ENCODE measurements around the gene SMOC2. TPM values are rescaled to one million over a fixed set of nuclear protein-coding genes. Genes with fewer than 3 reads are reported as not detected.

The SMOC2 gene
- total and polyA plus RNA-seq, 8 donors = 7.1 to 18.8 (median 9.5) TPM

DNA sequence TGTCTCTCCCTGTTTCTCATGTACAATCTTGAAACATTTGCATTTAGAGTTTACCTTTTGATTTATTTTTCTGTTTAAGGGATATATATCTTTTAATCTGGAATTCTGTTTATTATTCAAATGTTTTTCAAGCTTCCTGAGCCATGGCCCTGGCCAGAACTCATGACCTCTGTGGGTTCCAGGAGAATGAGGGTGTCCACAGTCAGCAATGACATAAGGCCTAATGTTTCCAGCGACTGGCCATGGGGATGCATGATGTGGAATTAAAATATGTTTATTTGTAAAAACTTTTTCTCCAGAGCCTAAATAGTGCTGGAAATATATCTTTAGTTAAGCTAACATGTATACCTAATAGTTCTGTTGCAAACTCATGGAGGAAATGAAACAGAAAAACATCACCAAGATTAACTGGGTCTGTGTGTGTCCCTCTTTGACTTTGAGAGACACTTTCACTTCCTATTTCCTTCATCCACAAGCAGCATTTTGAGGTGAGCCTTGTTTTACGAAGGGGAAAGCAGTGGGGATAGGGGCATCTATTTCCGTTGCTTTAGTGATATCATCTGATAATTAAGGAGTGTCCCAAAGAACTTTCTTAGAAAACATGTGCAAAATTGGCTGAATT, 87.6 kb downstream of the SMOC2 start:
- Histone ChIP-seq H3K4me3 (no peak overlapping the region), H3K36me3 (no peaks in the 10 kb centered on the region), H3K27me3 (no peaks in the 10 kb centered on the region), H3K9me3 (no peaks in the 10 kb centered on the region), H3K4me1 (peaks cover 0 to 10% of the 10 kb centered on the region in 2 donors), H3K27ac (no peak overlapping the region)
- no peak for ATAC-seq
- DNase-seq = no peak
- intact Hi-C loops (cut with DNase I) = no loop called here
- TF ChIP-seq, protein P1, sequence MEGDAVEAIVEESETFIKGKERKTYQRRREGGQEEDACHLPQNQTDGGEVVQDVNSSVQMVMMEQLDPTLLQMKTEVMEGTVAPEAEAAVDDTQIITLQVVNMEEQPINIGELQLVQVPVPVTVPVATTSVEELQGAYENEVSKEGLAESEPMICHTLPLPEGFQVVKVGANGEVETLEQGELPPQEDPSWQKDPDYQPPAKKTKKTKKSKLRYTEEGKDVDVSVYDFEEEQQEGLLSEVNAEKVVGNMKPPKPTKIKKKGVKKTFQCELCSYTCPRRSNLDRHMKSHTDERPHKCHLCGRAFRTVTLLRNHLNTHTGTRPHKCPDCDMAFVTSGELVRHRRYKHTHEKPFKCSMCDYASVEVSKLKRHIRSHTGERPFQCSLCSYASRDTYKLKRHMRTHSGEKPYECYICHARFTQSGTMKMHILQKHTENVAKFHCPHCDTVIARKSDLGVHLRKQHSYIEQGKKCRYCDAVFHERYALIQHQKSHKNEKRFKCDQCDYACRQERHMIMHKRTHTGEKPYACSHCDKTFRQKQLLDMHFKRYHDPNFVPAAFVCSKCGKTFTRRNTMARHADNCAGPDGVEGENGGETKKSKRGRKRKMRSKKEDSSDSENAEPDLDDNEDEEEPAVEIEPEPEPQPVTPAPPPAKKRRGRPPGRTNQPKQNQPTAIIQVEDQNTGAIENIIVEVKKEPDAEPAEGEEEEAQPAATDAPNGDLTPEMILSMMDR (IDR thresholded peaks at IDR 0.05) = no peak

DNA sequence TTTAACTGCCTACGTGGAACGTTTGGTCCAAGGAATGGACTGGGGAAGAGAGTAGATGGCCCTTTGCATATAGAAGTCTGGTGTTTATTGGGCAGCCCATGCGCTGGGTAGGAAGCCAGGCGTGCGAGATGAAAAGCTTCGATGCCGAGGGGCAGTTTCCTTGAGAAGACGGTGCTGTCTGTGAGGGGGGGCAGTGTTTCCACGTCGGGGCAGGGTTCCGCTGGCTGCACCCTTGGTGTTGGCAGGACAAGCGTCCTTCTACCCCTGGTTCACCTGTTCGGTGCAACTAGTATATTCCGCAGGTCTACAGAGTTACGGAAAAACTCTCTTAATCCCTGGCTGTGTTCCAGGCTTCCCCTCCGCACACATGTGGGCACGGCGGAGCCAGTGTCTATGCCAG, 88.2 kb downstream of the SMOC2 start:
- no peak for DNase-seq
- no peak for ATAC-seq
- H3K4me3 ChIP-seq = no peak overlapping the region
- TF ChIP-seq, protein P1 (IDR thresholded peaks at IDR 0.05) = no peak
- no peaks in the 10 kb centered on the region for H3K9me3 ChIP-seq
- H3K4me1 ChIP-seq = peaks cover 0 to 10% of the 10 kb centered on the region in 2 donors
- H3K36me3 ChIP-seq = no peaks in the 10 kb centered on the region
- H3K27me3 ChIP-seq = no peaks in the 10 kb centered on the region
- no peak overlapping the region for H3K27ac ChIP-seq
- intact Hi-C loops (cut with DNase I) = no loop called here

DNA sequence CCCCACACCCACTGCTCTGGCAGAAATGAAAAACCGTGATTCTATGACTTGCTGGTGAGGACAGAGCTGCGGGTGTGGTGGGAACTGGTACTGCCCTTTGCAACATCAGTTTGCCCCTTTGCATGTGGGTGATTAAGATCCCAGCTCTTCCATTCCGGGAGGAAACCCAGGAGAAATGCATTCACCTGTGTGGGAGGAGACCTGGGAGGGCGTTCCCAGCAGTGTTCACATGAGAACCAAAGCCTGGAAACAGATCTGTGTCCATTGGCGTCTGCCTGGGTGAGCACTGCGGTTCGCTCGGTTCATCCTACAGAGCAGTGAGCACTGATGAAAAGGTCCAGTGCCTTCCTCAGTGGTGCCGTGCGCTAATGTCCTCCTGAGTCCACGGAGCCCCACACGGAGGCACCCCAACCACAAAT, 89.7 kb downstream of the SMOC2 start:
- DNase-seq (no peak), ATAC-seq (no peak)

DNA sequence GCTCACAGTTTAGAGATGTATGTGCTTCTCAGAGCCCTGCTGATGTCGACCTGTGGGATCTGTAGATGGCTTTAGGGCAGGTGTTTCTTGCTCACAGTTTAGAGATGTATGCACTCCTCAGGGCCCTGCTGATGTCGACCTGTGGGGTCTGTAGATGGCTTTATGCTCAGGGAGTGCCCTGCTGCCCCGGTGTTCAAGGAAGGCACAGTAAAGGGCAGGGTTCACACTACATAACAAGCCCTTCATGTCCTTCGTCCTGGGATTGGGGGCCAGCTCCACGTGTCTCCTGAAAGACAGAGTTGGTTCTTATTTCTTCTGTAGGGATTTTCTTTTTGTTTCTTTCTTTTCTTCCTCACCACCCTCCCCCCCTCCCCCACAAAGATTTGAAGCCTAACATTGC, 91.1 kb downstream of the SMOC2 start:
- peaks cover 0 to 2% of the 10 kb centered on the region in 2 donors for H3K4me1 ChIP-seq
- intact Hi-C loops (cut with DNase I) = no loop called here
- no peaks in the 10 kb centered on the region for H3K9me3 ChIP-seq
- TF ChIP-seq, protein P1 (IDR thresholded peaks at IDR 0.05) = no peak
- no peaks in the 10 kb centered on the region for H3K36me3 ChIP-seq
- DNase-seq (no peak), ATAC-seq (no peak)
- peaks cover 0 to 7% of the 10 kb centered on the region in 2 donors for H3K27me3 ChIP-seq
- no peak overlapping the region for H3K27ac ChIP-seq
- no peak overlapping the region for H3K4me3 ChIP-seq

More for the DNA sequence above, 89.7 kb downstream of the SMOC2 start:
- TF ChIP-seq, protein P1 (IDR thresholded peaks at IDR 0.05) = no peak
- H3K36me3 ChIP-seq = no peaks in the 10 kb centered on the region
- no peak overlapping the region for H3K4me3 ChIP-seq
- H3K4me1 ChIP-seq = peaks cover 0 to 10% of the 10 kb centered on the region in 2 donors
- no peaks in the 10 kb centered on the region for H3K27me3 ChIP-seq
- intact Hi-C loops (cut with DNase I) = no loop called here
- no peak overlapping the region for H3K27ac ChIP-seq
- no peaks in the 10 kb centered on the region for H3K9me3 ChIP-seq

DNA sequence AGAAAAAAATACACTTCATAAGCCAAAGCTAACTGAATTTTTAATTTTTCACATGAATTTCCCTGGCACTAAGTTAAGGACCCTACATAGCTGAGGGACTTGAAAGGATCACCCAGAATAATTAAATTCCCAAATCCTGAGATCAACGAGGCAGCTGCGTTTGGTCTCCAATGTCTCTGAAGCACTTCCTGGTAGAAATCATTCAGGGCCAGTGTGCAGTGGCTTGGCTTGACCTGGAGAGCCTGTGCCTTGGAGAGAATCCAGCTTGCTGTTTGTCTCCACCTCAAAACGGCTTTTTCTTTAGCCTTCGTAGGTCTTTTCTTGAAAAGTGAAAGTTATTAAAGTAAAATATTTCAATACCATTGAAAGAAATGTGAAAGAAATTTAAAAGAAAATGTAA, 92.4 kb downstream of the SMOC2 start:
- ATAC-seq (peak; percentile 82), DNase-seq (peak in 1 of 4 donors; percentile 25)
- Histone ChIP-seq H3K9me3 (no peaks in the 10 kb centered on the region), H3K4me3 (no peak overlapping the region), H3K4me1 (no peaks in the 10 kb centered on the region), H3K36me3 (no peaks in the 10 kb centered on the region), H3K27me3 (peaks cover 0 to 7% of the 10 kb centered on the region in 2 donors), H3K27ac (no peak overlapping the region)
- intact Hi-C loops (cut with DNase I) = no loop called here
- TF ChIP-seq, protein P1 (IDR thresholded peaks at IDR 0.05) = no peak
